Hepatocyte (in vitro differentiated cells): ENCODE results near the gene AGAP1.

Experiments
- CTCF ChIP-seq: fragments of 200-600 bp; sonication (generic); IDR thresholded peaks from 2 replicates; pipeline ENCODE4 v1.5.1; 2016; ENCODE audit warnings: antibody characterized with exemption, mild to moderate bottlenecking; ENCODE audit not compliant: poor library complexity
- EZH2 ChIP-seq: fragments of 200-600 bp; sonication (generic); IDR thresholded peaks from 2 replicates; pipeline ENCODE4 v1.6.1; 2016; ENCODE audit warnings: antibody characterized with exemption, mild to moderate bottlenecking, borderline replicate concordance

GRCh38 chr2:235446082-235446481 is 47.8 kb upstream of the AGAP1 start:
- TF ChIP-seq CTCF, result no peak
- TF ChIP-seq EZH2, result no peak
